NCI-H1092 treated with DMSO at 0.1 percent for 48 hours (cell line): Measurements from ENCODE around the gene GLIS2.
A peak's percentile ranks its signal among the peaks of the same experiment; 100 is the strongest.
"Not testable (repeated sequence)": the region's sequence is repeated elsewhere in the genome, so short reads cannot be mapped to it uniquely, and the experiment has no call there.

ENCODE experiments used
- DNase-seq: peaks from one replicate; lab custom pipeline; 2025; lab: John Stamatoyannopoulos, UW

GLIS2 gene

GRCh38 chr16:4336701-4337539 lies 21.1 kb downstream of the GLIS2 start:
- no peak for DNase-seq

GRCh38 chr16:4337540-4338088 lies 21.7 kb downstream of the GLIS2 start:
- DNase-seq, result no peak

- no peak for DNase-seq
These were observed 22.3 kb downstream of the GLIS2 start for GRCh38 chr16:4338125-4338582.

GRCh38 chr16:4338712-4339299 lies 22.9 kb downstream of the GLIS2 start:
- DNase-seq, result no peak

- DNase-seq, result no peak
These were observed 23.6 kb downstream of the GLIS2 start for GRCh38 chr16:4339455-4339854.

GRCh38 chr16:4339909-4340308 lies 24.0 kb downstream of the GLIS2 start:
- peak; percentile 23 for DNase-seq

GRCh38 chr16:4340443-4340842 lies 24.6 kb downstream of the GLIS2 start:
- no peak for DNase-seq

- no peak for DNase-seq
These were observed 25.4 kb downstream of the GLIS2 start for GRCh38 chr16:4341250-4341649.

- no peak for DNase-seq
These were observed 27.2 kb downstream of the GLIS2 start for GRCh38 chr16:4342866-4343744.

- DNase-seq, result not testable (repeated sequence)
These were observed 28.6 kb downstream of the GLIS2 start for GRCh38 chr16:4344300-4344982.

GRCh38 chr16:4344983-4345835 lies 29.3 kb downstream of the GLIS2 start:
- peak; percentile 65 for DNase-seq

- DNase-seq, result no peak
These were observed 30.2 kb downstream of the GLIS2 start for GRCh38 chr16:4345836-4346781.

GRCh38 chr16:4347010-4347409 lies 31.1 kb downstream of the GLIS2 start:
- no peak for DNase-seq

- DNase-seq, result no peak
These were observed 32.1 kb downstream of the GLIS2 start for GRCh38 chr16:4347765-4348509.

- DNase-seq, result no peak
These were observed 33.5 kb downstream of the GLIS2 start for GRCh38 chr16:4349332-4349731.

GRCh38 chr16:4350365-4350786 lies 34.5 kb downstream of the GLIS2 start:
- DNase-seq, result no peak

GRCh38 chr16:4350787-4351659 lies 35.2 kb downstream of the GLIS2 start, which contains the start of gene PAM16:
Gene PAM16, minus strand, starts transcription at chr16:4351321. Its CDS starts 87 bp downstream, at chr16:4351234.
- peak; percentile 96 for DNase-seq

GRCh38 chr16:4351880-4352279 lies 36.0 kb downstream of the GLIS2 start:
- DNase-seq, result no peak
